GDM1 (cell line): ENCODE results near the gene VANGL2.
A peak's percentile ranks its signal among the peaks of the same experiment; 100 is the strongest.
"Not testable (repeated sequence)": the region's sequence is repeated elsewhere in the genome, so short reads cannot be mapped to it uniquely, and the experiment has no call there.

Source experiments
- DNase-seq: peaks from one replicate; lab custom pipeline; 2025; lab: John Stamatoyannopoulos, UW

The VANGL2 gene

DNA sequence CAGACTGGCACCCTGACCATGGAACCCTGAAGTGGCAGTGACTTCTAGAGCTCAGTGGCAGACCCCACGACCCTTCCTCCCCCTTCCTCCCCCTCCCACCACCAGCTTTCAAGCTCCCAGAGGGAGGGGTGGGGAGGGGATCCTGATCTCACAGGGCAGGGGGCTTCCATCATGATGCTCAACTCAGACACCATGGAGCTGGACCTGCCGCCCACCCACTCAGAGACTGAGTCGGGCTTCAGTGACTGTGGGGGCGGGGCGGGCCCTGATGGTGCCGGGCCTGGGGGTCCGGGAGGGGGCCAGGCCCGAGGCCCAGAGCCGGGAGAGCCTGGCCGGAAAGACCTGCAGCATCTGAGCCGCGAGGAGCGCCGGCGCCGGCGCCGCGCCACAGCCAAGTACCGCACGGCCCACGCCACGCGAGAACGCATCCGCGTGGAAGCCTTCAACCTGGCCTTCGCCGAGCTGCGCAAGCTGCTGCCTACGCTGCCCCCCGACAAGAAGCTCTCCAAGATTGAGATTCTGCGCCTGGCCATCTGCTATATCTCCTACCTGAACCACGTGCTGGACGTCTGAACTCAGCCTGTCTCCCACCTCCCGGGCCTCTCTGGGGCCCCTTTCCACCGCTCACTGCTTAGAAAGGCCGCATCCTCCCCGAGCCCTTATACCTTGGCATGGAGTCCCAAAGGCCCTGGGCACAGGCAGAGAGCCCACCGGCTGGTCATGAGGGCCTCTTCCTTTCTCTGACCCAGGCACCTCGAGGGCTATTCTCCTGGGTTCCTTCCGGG is 29.6 kb upstream of the VANGL2 start:
- DNase-seq: no peak

DNA sequence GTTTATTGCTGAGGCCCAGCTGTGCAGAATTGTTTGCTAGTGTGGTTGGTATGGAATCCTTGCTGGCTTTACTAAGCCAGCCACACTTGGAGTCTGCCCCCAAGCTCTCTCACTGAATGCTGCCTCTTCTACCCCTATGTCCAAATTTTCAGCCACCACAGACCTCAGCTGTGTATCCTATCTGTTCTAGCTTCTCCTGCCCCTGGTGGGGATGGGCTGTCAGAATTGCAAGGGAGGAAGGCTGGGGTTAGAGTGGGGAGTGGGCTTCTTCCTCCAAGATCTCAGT is 29.1 kb upstream of the VANGL2 start:
- DNase-seq: no peak

DNA sequence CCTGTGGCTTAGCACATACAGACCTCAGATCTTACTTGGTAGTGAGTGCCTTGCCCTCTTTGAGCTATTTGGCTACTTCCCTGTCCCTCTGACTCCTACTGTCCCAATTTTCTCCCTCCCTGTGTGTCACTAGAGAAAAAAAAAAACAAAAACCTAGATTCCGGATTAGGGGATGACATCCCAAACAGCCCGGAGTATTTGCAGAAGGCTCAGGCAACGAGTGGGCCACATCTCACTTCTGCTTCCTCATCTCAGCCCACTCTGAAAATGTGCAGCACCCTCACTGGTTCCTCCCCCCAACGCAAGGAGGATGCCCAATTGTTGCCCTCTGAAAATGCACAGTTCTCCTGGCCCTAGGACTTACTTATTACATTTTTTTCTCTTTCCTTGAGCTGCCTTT is 28.6 kb upstream of the VANGL2 start:
- DNase-seq: no peak

DNA sequence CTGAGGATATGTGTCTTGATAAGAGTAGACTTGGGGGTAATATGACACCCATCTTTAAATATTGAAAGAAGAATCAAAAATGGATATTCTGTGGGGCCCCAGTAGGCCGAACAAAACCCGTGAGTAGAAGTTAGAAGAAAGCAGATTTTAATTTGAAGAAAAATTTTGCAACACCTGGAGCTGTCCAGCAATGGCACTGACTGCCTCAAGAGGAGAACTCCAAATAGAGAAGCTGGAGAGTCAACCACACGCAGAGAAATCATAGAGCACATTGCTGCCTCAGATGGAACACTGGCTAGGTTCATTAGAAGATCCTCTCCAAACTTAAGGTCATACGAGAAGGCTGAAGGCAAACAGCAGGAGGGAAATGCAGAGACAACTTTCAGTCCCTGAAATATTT is 26.7 kb upstream of the VANGL2 start:
- no peak for DNase-seq

DNA sequence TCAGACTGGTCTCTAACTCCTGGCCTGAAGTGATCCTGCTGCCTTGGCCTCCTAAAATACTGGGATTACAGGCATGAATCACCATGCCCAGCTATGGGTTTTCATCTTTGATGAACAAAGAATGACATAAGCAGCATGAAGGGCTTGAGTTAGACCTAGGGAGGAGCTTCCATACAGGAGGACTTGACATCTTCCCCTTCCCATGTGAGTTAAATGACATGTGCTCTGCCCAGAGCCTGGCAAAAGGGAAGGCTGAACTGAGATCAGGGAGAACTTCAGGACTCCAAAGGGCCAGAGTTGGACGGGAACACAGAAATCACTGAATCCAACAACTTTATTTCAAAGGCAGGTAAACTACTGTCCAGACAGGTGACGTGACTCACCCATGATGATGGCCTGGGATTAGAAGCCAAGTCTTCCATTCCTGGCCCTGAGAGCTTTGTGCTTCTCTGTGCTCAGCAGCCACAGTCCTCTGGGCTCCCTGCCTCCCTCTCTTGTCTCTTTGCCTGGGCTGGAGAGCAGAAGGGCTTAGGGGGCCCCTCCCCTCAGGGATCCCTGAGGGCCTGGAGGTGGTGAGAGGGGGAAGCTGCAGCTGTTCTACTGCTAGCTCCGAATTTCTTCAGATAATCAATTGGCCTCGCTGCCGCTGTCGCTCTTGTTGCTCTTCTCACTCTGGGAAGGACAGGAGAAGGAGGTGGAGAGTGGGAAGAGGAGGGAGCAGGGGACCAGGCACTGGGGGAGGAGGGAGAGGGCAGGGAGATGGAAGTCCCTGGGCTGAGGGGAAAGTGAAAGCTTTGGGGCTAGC is 25.9 kb upstream of the VANGL2 start:
- no peak for DNase-seq

DNA sequence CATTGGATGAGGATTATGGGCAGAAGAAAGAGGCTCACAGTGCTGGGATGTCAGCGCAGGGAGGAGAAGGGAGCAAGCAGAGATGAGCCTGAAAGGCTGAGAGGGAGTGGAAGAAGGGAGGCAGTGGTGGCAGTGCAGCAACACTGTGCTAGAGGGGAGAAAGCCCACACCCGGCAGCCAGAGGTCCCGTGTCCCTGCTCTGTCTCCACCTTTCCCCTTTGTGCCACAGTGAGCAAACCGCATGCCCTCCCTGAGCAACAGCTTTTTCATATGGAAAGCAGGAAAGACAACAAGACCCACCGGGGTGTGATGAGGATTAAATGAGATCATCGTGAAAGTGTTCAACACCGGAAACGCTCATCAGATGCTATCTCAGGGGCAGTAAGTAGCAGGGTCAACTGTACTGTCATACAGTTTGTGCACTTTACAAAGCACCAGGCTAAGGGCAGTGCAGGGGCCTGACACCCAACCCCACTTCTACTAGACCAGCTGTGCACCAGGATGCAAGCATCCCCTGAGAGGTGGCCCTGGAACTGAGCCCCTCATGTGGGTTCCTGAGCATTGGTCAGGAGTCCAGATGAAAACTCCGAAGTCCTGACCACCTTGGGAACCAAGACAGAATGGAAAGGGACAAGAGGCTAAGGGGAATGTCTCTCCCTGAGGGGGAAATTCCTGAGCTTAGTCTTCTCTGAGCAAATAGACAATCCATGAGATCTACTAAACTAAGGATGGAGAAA is 24.4 kb upstream of the VANGL2 start:
- no peak for DNase-seq

DNA sequence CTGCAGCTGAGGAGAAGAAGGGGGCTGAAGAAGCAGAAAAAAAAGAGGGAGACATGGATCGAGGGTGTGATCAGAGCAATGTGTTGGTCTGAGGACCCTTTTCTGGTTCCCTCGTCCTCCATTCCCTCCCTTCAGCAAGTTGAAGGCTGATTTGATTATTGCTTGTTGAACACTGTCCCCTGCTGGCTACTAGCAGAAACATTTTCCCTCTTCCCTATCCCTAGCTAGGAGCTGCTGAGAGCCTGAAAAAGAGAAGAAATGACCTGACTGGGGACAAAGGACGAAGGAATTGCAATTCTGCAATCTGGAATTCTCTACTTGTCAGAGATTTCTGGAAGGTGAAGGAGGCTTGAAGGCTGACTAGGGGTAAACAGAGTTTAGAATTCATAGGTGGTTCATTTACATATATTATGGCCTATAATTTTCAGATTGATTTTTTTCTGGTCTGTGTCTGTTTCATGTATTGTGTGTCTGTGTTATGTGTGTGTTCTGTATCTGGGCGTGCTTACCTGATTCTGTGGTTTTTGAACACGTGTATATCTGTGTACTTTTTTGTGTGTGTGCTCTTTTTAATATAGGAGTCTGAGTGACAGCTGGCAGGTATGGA is 23.7 kb upstream of the VANGL2 start:
- peak; percentile 63 for DNase-seq

DNA sequence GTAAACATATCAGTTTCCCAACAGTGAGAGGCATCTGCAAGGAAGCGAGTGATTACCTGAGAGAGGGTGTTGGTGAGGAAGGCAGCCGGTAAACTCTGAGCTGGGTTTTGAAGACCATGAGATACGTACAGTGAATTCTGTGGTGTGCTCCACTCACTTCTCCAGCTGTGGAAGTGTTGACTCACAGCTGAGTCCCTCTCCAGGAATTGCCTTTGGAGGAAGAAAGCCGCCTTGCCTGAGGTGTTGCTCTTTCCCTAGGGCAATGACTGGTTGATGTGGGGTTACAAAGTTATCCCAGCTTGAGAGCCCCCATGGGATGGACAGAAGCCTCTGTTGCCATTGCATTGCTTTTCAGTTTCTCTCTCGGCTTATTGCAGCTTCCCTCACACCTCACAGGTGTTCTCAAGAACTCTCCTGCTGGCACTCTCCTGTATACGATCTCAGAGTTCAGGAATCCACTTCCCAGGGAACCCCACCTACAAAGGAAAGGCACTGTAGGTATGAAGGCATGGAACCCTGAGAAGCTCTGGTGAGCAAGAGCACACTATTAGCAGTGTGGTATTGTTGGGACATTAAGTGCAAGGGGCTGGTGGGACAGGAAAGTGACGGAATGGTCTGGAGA is 22.7 kb upstream of the VANGL2 start:
- no peak for DNase-seq

DNA sequence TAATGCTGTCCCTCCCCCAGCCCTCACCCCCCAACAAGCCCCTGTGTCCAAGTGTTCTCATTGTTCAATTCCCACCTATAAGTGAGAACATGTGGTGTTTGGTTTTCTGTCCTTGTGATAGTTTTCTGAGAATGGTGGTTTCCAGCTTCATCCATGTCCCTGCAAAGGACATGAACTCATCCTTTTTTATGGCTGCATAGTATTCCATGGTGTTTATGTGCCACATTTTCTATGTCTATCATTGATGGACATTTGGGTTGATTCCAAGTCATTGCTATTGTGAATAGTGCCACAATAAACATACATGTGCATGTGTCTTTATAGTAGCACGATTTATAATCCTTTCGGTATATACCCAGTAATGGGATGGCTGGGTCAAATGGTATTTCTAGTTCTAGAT is 15.6 kb upstream of the VANGL2 start:
- DNase-seq: not testable (repeated sequence)

DNA sequence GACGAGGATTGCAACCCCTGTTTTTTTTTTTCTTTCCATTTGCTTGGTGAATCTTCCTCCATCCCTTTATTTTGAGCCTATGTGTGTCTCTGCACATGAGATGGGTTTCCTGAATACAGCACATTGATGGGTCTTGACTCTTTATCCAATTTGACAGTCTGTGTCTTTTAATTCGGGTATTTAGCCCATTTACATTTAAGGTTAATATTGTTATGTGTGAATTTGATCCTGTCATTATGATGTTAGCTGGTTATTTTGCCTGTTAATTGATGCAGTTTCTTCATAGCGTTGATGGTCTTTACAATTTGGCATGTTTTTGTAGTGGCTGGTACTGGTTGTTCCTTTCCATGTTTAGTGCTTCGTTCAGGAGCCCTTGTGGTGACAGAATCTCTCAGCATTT is 12.0 kb upstream of the VANGL2 start:
- not testable (repeated sequence) for DNase-seq

DNA sequence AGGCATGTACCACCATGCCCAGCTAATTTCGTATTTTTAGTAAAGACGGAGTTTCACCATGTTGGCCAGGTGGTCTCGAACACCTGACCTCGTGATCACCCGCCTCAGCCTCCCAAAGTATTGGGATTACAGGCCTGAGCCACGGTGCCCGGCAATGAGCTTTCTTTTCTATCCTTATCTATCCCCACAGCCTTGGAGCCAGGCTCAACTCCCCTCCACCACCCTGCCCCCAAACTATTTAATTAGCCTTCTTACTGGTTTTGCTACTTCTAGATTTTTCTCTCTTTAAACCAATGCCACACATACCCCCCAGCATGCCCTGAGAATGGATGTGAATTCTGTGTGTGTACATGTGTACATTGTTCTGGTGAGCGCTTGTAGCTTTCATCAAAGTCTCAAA is 5.7 kb upstream of the VANGL2 start:
- no peak for DNase-seq

DNA sequence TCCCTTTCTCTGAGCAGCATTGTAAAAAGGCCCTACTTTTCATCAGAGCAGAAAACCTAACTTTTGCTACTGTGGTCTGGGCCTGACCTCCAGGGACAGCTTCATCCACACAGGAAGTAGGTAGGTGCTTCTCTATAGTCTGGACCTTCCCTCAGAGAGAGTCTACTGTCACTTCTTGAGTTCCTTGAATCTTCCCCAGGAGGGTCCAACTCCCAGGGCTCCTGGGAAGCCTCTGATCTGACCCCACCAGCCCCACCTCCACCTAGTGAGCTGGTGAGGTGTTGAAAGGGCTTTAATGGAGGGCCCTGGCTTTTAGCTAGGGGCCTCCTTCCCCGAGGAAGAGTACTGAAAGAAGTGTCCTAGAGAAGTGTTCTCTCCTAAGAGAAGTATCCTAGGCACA is 2.7 kb upstream of the VANGL2 start:
- no peak for DNase-seq

DNA sequence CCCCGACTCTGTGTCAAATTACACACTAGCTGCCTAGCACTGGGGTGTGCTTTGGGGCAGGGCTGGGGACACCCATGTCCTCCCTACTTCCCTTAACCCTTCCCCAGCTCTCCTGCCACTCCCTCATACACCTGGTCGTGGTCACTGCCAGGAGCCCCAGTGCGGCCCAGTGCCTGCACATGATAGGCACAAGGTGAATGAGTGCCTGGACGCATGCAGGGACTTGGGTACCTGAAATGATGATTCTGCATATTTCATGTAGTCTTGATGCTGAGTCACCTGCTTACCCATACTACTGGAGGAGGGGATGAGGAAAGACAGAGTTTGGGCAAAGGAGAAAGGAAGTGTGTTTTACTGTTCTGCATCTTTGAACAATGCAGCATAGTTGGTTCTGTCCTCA is 1.5 kb upstream of the VANGL2 start:
- DNase-seq: no peak

DNA sequence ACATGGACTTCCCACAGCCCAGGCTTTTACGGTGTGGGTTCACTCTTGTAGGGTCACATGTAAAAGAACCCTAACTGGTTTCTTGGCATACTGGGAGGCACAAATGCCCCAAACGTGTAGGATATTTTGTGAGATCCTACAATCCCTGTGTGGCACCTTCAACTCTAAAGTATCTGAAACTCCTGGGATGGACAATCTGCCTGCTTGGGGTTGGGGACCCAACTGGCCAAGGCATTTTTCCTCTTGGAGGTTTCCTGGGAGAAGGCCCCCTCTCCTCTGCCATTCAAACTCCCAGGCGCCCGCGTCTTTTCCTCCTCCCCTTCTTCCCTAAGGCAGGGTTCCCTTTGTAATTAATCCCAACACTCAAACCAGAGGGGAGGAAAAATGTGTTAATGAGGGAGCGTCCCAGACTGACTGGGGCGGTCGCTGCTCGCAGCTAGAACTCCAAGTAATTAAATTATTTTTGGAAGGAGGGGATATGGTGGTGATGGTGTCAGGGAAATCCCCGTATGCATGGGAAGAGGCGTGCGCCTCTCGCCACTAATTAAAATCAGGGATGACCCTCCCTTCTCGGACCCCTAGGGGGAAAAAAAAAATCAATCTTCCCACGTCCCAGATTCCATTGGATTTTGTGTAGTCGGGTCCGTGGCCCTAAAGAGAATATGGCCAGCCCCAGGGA is 681 bp upstream of the VANGL2 start:
- DNase-seq: no peak

DNA sequence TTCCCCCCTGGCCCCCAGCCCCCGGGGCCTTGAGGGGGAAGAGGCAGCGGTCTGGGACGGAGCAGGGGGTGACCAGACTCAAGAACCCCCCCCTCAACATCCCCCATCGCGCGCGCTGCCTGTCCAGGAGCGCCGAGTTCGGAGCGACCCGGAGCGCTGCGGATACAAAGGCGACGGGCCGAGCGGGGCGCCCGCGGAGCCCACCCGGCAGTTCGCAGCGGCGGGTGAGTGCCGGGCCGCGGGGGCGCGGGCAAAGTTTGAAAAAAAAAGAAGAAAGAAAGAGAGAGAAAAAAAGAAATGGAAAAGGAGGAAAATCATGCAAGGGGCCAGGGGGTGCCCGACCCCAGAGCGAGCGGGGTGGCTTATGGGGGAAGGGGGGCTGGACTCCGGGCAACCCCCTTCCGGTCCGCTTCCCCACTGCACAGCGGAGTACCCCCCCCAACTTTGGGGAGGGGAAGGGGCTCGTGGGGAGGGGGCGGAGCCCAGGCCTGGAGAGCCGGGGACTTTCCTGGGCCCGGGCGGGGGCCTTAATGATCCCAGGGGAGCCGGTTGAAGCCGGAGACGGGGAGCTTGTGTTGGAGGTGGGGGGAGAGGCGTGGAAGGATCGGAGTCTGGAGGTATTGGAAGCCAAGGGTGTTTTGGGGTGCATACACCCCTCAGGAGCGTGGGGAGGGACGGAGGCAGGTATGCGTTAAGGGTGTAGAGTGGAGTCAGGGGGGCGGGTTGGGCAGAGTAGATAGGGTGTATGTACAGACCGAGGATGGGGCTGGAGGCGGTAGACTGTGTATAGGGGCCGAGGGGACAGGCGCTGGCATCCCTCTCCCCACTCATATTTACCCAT is 502 bp downstream of the VANGL2 start:
- no peak for DNase-seq

DNA sequence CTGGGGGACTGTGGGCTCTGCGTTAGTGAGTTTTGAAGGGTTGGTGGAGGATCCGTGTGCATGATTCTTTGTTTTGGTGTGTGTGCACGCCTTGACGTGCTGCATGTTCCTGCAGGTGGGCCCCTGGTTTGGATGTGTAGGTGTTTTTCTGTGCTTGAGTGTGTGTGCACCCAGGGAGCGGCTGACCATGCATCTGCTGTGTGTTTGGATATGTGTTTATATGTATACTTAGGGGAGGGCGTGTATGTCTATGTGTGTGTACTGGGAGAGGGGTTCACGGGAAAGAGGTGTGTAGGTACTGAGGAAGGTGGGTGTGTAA is 1.1 kb downstream of the VANGL2 start:
- DNase-seq: no peak

DNA sequence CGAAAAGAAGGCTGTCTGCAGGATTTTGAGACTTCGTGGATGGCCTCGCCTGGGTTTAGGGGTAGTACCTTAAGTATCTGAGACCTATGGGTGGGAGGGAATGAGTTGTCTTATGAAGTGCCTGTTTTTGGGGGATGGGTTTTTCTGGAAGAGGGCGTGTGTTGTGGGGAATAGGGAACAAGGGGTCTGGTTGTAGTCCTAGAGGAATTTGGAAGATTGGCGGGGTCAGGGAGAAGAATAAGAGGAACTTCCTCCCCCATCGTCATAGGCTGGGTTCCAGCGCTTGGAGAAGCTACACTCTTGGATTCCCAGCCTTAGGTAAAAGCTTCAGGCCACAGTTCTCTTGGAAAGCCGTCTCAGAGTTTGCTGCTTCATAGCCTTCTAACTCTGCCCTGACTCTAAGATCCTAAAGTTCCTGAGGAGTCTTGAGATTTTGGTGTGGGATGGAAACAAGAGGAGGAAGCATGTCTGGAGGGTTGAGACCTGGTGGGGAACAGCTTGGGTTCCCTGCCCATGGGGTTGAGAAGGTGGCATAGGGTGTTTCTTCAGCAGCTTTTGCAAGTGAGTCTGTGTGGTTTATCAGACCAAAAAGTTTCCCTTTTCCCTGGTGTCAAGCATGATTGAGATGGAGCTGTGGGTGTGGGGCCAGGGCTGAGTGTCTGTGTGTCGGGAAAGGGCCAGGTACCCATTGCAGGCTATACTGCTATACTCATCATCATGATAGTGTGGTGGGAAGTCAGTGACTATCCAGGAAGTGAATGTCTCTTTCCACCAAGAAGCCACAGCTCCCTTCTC is 1.8 kb downstream of the VANGL2 start:
- DNase-seq: no peak

DNA sequence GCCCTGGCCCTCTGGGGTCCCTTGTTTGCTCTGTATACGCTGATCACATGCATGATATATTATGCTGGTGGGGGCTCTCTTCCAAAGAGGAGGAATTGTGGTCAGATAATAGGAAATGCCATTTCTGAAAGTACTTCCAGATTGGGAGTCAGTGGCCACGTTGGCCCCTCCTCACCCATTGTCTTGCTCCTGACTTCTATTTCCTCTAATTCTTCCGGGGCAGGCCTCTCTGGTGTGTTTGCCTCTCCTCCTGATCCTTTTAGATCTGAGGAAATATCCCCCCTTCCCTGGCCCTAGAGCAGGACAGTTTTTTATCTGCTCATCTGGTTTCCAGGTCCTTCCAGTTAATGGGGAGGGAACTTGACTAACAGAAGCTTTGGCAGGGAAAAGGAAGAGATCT is 2.9 kb downstream of the VANGL2 start:
- no peak for DNase-seq

DNA sequence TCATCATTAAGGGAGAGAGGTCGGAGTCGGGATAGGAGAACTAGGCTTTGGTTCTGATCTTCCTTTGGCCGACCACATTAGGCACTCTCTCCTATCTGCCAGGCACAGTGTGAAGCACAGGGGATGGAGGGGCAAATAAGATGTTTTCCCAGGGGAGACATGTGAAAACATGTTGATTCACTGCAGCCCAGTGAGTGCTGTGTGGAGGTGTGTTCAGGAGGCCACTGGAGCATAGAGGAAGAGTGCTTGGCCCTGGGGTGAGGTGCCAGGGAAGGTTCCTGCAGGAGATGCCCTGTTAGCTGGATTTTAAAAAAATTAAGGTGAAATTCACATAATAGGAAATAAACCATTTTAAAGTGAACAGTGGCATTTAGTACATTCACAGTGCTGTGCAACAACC is 3.7 kb downstream of the VANGL2 start:
- no peak for DNase-seq

DNA sequence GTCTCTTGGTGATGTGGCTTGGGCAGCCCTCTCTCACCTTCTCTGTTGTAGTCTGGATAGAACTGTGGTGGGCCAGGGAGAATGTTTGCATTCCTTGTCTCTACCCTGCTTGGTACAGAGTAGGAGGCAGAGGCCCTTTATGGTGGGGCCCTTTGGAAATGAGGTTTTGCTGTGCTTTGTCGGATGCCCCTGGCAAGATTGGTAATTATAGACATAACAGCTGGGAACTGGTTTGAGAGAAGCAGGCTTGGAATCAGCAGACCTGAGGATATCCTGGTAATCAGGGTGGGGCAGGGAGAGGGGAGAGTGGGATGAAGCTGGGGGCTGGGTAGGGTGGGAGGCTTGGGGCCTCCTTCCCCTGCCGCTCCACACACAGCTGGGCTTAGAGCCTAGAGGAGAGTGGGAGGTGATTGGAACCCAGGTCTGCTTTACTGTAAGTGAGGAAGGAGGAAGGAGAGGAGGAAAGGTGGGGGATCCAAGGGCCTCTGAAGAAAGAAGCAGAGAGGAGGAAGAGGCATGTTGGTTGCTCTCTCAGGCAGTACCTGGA is 5.0 kb downstream of the VANGL2 start:
- DNase-seq: no peak
